Measurements from ENCODE around the gene C13orf46. TPM values are rescaled to one million over a fixed set of nuclear protein-coding genes. Genes with fewer than 3 reads are reported as not detected.

C13orf46 gene
- total and polyA plus RNA-seq, 2 donors (not counting 1 experiment from before 2014, with no cell fraction given): 1.4 to 4.8 TPM

DNA sequence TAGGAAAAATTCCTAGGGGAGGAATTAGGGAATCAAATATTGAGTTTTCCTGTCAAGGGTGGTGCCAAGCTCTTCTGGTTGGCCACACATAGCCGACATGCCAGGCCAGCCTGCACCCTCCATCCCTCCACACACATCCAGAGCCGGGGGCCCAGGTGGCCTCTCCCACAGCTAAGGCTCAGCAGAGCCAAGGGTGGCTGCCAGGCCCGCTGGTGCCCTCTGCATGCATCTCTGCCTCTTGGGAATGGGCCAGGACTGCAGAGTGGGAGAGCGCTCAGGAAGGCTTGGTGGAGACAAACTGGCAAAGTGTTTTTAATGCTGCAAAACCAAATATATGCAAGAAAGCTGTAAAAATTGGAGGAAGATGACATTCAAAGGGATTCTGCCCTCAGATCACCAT is 67.3 kb downstream of the C13orf46 start:
- peaks cover 0 to 5% (median 0%) of the 10 kb centered on the region in 3 donors for H3K9me3 ChIP-seq (ENCODE audit: control extremely low read depth in 1 of 3, control insufficient read depth in 2 of 3, insufficient read depth in 1 of 3, low read length in 2 of 3)
- H3K36me3 ChIP-seq (replicated peaks in 1 of 2; ENCODE audit: control extremely low read depth in 1 of 2, control insufficient read depth in 1 of 2, extremely low read depth in 1 of 2, insufficient read depth in 2 of 2, low read length in 1 of 2): no peaks in the 10 kb centered on the region
- TF ChIP-seq, protein P1, sequence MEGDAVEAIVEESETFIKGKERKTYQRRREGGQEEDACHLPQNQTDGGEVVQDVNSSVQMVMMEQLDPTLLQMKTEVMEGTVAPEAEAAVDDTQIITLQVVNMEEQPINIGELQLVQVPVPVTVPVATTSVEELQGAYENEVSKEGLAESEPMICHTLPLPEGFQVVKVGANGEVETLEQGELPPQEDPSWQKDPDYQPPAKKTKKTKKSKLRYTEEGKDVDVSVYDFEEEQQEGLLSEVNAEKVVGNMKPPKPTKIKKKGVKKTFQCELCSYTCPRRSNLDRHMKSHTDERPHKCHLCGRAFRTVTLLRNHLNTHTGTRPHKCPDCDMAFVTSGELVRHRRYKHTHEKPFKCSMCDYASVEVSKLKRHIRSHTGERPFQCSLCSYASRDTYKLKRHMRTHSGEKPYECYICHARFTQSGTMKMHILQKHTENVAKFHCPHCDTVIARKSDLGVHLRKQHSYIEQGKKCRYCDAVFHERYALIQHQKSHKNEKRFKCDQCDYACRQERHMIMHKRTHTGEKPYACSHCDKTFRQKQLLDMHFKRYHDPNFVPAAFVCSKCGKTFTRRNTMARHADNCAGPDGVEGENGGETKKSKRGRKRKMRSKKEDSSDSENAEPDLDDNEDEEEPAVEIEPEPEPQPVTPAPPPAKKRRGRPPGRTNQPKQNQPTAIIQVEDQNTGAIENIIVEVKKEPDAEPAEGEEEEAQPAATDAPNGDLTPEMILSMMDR (IDR thresholded peaks at IDR 0.05): no peak
- no peak for TF ChIP-seq EZH2 (IDR thresholded peaks at IDR 0.05; ENCODE audit: borderline replicate concordance, insufficient read depth, low read depth, low read length, poor library complexity, severe bottlenecking)
- H3K4me1 ChIP-seq (ENCODE audit: control insufficient read depth in 2 of 2, insufficient read depth in 2 of 2, low read length in 2 of 2): peaks cover 7% of the 10 kb centered on the region in 2 donors
- ChIA-PET CTCF (no interaction called here), POLR2A (no interaction called here)
- WGBS (ENCODE audit: insufficient coverage): 93% methylated on average over 4 of the region's 4 CpGs
- Mint-ChIP-seq H3K4me1 (peaks cover 7% of the 10 kb centered on the region), H3K9me3 (ENCODE audit: insufficient read depth) (no peaks in the 10 kb centered on the region), H3K4me3 (no peak overlapping the region), H3K27ac (no peak overlapping the region), H3K27me3 (peaks cover 24% of the 10 kb centered on the region)
- intact Hi-C loops (cut with micrococcal nuclease): no loop called here
- H2AFZ ChIP-seq (ENCODE audit: insufficient read depth, low read depth, low read length, poor library complexity, severe bottlenecking): no peak overlapping the region
- no peak overlapping the region for H3K27ac ChIP-seq (ENCODE audit: low read length in 2 of 2)
- ATAC-seq (ENCODE audit: low read depth) (no peak), DNase-seq (no peak)
- no peak overlapping the region for H3K9ac ChIP-seq (ENCODE audit: low read length)
- no peak overlapping the region for H3K4me2 ChIP-seq (replicated peaks; ENCODE audit: low read depth, low read length, poor library complexity, severe bottlenecking)
- H3K79me2 ChIP-seq (ENCODE audit: control insufficient read depth, insufficient read depth, low read length): no peaks in the 10 kb centered on the region
- no peaks in the 10 kb centered on the region for H4K20me1 ChIP-seq (ENCODE audit: control insufficient read depth, insufficient read depth, low read length, poor library complexity, severe bottlenecking)
- peaks cover 0 to 10% (median 8%) of the 10 kb centered on the region in 4 experiments for H3K27me3 ChIP-seq (replicated peaks in 1 of 4; ENCODE audit: control extremely low read depth in 1 of 4, control insufficient read depth in 3 of 4, insufficient read depth in 4 of 4, low read length in 3 of 4)
- no peak overlapping the region for H3K4me3 ChIP-seq (ENCODE audit: control extremely low read depth in 1 of 5, extremely low read depth in 1 of 5, insufficient read depth in 1 of 5, low read depth in 2 of 5, low read length in 4 of 5)

DNA sequence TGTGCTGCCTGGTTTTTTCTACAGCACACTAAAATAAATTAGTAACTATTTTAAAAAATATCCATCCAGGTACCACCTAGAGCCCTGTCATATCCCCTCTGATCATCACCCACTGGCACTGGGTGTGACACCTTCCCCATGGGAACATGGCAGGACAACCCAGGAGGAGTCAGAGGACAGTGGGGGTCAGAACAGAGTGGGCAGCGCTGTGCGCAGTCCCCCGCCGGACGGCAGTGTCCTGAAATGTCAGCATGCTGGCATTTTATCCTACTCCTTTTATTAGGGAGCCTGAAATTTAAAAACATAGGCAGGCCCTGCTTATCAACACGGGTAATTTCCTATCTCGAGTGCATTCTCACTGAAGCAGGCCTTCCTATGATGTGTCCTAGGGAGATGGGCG is 67.9 kb downstream of the C13orf46 start:
- Histone ChIP-seq H3K9ac (ENCODE audit: low read length) (no peak overlapping the region), H3K4me3 (ENCODE audit: control extremely low read depth in 1 of 5, extremely low read depth in 1 of 5, insufficient read depth in 1 of 5, low read depth in 2 of 5, low read length in 4 of 5) (no peak overlapping the region), H3K36me3 (replicated peaks in 1 of 2; ENCODE audit: control extremely low read depth in 1 of 2, control insufficient read depth in 1 of 2, extremely low read depth in 1 of 2, insufficient read depth in 2 of 2, low read length in 1 of 2) (no peaks in the 10 kb centered on the region), H3K4me2 (replicated peaks; ENCODE audit: low read depth, low read length, poor library complexity, severe bottlenecking) (no peak overlapping the region), H3K4me1 (ENCODE audit: control insufficient read depth in 2 of 2, insufficient read depth in 2 of 2, low read length in 2 of 2) (peaks cover 7% of the 10 kb centered on the region in 2 donors), H3K9me3 (ENCODE audit: control extremely low read depth in 1 of 3, control insufficient read depth in 2 of 3, insufficient read depth in 1 of 3, low read length in 2 of 3) (peaks cover 0 to 5% (median 0%) of the 10 kb centered on the region in 3 donors), H4K20me1 (ENCODE audit: control insufficient read depth, insufficient read depth, low read length, poor library complexity, severe bottlenecking) (no peaks in the 10 kb centered on the region), H3K27me3 (replicated peaks in 1 of 4; ENCODE audit: control extremely low read depth in 1 of 4, control insufficient read depth in 3 of 4, insufficient read depth in 4 of 4, low read length in 3 of 4) (peaks cover 0 to 12% (median 10%) of the 10 kb centered on the region in 4 experiments), H3K79me2 (ENCODE audit: control insufficient read depth, insufficient read depth, low read length) (no peaks in the 10 kb centered on the region), H2AFZ (ENCODE audit: insufficient read depth, low read depth, low read length, poor library complexity, severe bottlenecking) (no peak overlapping the region), H3K27ac (ENCODE audit: low read length in 2 of 2) (no peak overlapping the region)
- no peak for DNase-seq
- intact Hi-C loops (cut with micrococcal nuclease): no loop called here
- 79% methylated on average over 2 of the region's 8 CpGs for WGBS (ENCODE audit: insufficient coverage)
- peaks cover 18% of the 10 kb centered on the region for H3K27me3 Mint-ChIP-seq
- ChIA-PET CTCF (no interaction called here), POLR2A (no interaction called here)
- no peak overlapping the region for H3K27ac Mint-ChIP-seq
- no peaks in the 10 kb centered on the region for H3K9me3 Mint-ChIP-seq (ENCODE audit: insufficient read depth)
- ATAC-seq (ENCODE audit: low read depth): no peak
- peaks cover 7% of the 10 kb centered on the region for H3K4me1 Mint-ChIP-seq
- no peak for TF ChIP-seq EZH2 (IDR thresholded peaks at IDR 0.05; ENCODE audit: borderline replicate concordance, insufficient read depth, low read depth, low read length, poor library complexity, severe bottlenecking)
- TF ChIP-seq, protein P1 (IDR thresholded peaks at IDR 0.05): no peak
- H3K4me3 Mint-ChIP-seq: no peak overlapping the region

All from B cell (primary cell).